D721Med (cell line): ENCODE results near the gene CCNA2.

Experiments used
- DNase-seq: peaks from one replicate; pipeline ENCODE4 v3.0.0; 2011; ENCODE audit warnings: low spot score; ENCODE audit not compliant: insufficient read length
- FAIRE-seq: peaks from 2 replicates; lab custom pipeline; 2011; peaks lifted over from hg19 to GRCh38; lab: Jason Lieb, UNC
- CTCF ChIP-seq: IDR thresholded peaks from 2 replicates; pipeline ENCODE4 v1.5.1; 2012; ENCODE audit warnings: mild to moderate bottlenecking, control low read depth; ENCODE audit not compliant: insufficient read depth; ENCODE audit errors: missing control alignments

CCNA2 gene

GRCh38 chr4:121799208-121799823, 24.4 kb downstream of the CCNA2 start:
- no peak for DNase-seq
- FAIRE-seq = no peak
- TF ChIP-seq CTCF = no peak

GRCh38 chr4:121796283-121796682, 27.4 kb downstream of the CCNA2 start:
- TF ChIP-seq CTCF = no peak
- DNase-seq = no peak
- no peak for FAIRE-seq

GRCh38 chr4:121794505-121795188, 29.0 kb downstream of the CCNA2 start:
- no peak for DNase-seq
- no peak for TF ChIP-seq CTCF

GRCh38 chr4:121792966-121793365, 30.7 kb downstream of the CCNA2 start:
- no peak for DNase-seq
- no peak for FAIRE-seq
- no peak for TF ChIP-seq CTCF

More at GRCh38 chr4:121794505-121795188, 29.0 kb downstream of the CCNA2 start:
- no peak for FAIRE-seq

GRCh38 chr4:121791481-121791880, 32.2 kb downstream of the CCNA2 start:
- FAIRE-seq = no peak
- no peak for TF ChIP-seq CTCF
- no peak for DNase-seq

GRCh38 chr4:121790976-121791375, 32.7 kb downstream of the CCNA2 start:
- DNase-seq = no peak
- no peak for TF ChIP-seq CTCF
- FAIRE-seq = no peak
